Endothelial cell of umbilical vein (primary cell): ENCODE results near the gene NAV3. TPM values are rescaled to one million over a fixed set of nuclear protein-coding genes. Genes with fewer than 3 reads are reported as not detected.

ENCODE experiments used
- BruUV-seq: library from RNA; stranded (reverse); fragments of 400-500 nt; replicated peaks from 2 replicates; lab custom pipeline; 2021; lab: Mats Ljungman, UMichigan
- CTCF ChIA-PET: fragments of 300-600, 350-600 bp; sonication (Branson Sonifier 250); formaldehyde crosslinking; loops from one replicate; lab custom pipeline; 2021; ENCODE audit warnings: antibody characterized with exemption, inconsistent platforms; lab: Charles Lee
- POLR2A ChIA-PET: fragments of 300-600, 350-600 bp; sonication (Branson Sonifier 250); formaldehyde crosslinking; loops from one replicate; lab custom pipeline; 2021; ENCODE audit warnings: antibody characterized with exemption, inconsistent platforms; lab: Charles Lee
- DNase-seq: peaks from one replicate; pipeline ENCODE4 v3.0.0-alpha.2; 2011; ENCODE audit warnings: low read depth, low spot score
- FAIRE-seq: peaks from 2 replicates; lab custom pipeline; 2011; peaks lifted over from hg19 to GRCh38; lab: Jason Lieb, UNC
- H2AFZ ChIP-seq: 2 replicates; pipeline ENCODE4 v1.6.0; 2012; ENCODE audit warnings: low read depth, low read length, control low read depth, inconsistent platforms
- H3K27ac ChIP-seq: 2 replicates; pipeline ENCODE4 v1.5.1; 2011; ENCODE audit warnings: low read depth, mild to moderate bottlenecking, control low read depth, low read length, moderate library complexity; ENCODE audit not compliant: insufficient read depth
- H3K27me3 ChIP-seq, 2 experiments: 2 replicates each; pipeline versions ENCODE4 v1.6.0 to v1.6.1; 2011; ENCODE audit warnings: low read length in 2 of 2, mixed read lengths in 1 of 2; ENCODE audit not compliant: control insufficient read depth in 2 of 2, insufficient read depth in 2 of 2
- H3K36me3 ChIP-seq, 2 experiments: 2 replicates in 1 of 2; 3 replicates in 1 of 2; pipeline ENCODE4 v1.5.1; 2011; ENCODE audit warnings: low read length in 2 of 2, mild to moderate bottlenecking in 1 of 2, moderate library complexity in 1 of 2; ENCODE audit not compliant: control insufficient read depth in 2 of 2, insufficient read depth in 2 of 2; ENCODE audit errors: extremely low read depth in 1 of 2
- H3K4me1 ChIP-seq: 3 replicates; pipeline ENCODE4 v1.5.1; 2011; ENCODE audit warnings: mild to moderate bottlenecking, low read length; ENCODE audit not compliant: control insufficient read depth, insufficient read depth; ENCODE audit errors: extremely low read depth
- H3K4me2 ChIP-seq: 2 replicates; pipeline ENCODE4 v1.6.1; 2011; ENCODE audit warnings: low read length, control low read depth, mixed read lengths; ENCODE audit not compliant: insufficient read depth
- H3K4me3 ChIP-seq, 3 experiments: fragments of 200-600 bp in 1 of 3; sonication (generic), shearing (Covaris generic) in 1 of 3; replicated peaks in 1 of 3; 2 replicates each; pipeline ENCODE4 v1.5.1; 2011 to 2016; ENCODE audit warnings: control low read depth in 3 of 3, low read length in 3 of 3, mild to moderate bottlenecking in 2 of 3, inconsistent platforms in 1 of 3, low read depth in 1 of 3, moderate library complexity in 1 of 3; ENCODE audit not compliant: insufficient read depth in 1 of 3
- H3K79me2 ChIP-seq: 2 replicates; pipeline ENCODE4 v1.6.0; 2012; ENCODE audit warnings: low read length, inconsistent platforms; ENCODE audit not compliant: control insufficient read depth, insufficient read depth
- H3K9ac ChIP-seq: replicated peaks from 2 replicates; pipeline ENCODE3; 2011; ENCODE audit warnings: low read length, control low read depth; ENCODE audit not compliant: insufficient read depth; ENCODE audit errors: extremely low read depth
- H3K9me1 ChIP-seq: replicated peaks from 3 replicates; pipeline ENCODE4 v1.6.0; 2011; ENCODE audit warnings: mild to moderate bottlenecking, low read length; ENCODE audit not compliant: control insufficient read depth, insufficient read depth; ENCODE audit errors: extremely low read depth
- H3K9me3 ChIP-seq: replicated peaks from 2 replicates; pipeline ENCODE4 v1.5.1; 2012; ENCODE audit warnings: low read length, inconsistent platforms; ENCODE audit not compliant: control insufficient read depth, insufficient read depth
- H4K20me1 ChIP-seq: replicated peaks from 2 replicates; pipeline ENCODE3; 2011; ENCODE audit warnings: mild to moderate bottlenecking, low read length; ENCODE audit not compliant: control insufficient read depth, insufficient read depth; ENCODE audit errors: extremely low read depth
- CTCF ChIP-seq, 2 donors: IDR thresholded peaks; 1 replicate in 1 of 2; 2 replicates in 1 of 2; pipeline ENCODE4 v1.5.1; 2011; ENCODE audit warnings: low read length in 2 of 2, mild to moderate bottlenecking in 2 of 2, moderate library complexity in 2 of 2, control low read depth in 1 of 2, inconsistent platforms in 1 of 2, low read depth in 1 of 2; ENCODE audit not compliant: insufficient read depth in 1 of 2; ENCODE audit errors: extremely low read depth in 1 of 2
- EZH2 ChIP-seq: IDR thresholded peaks from 2 replicates; pipeline ENCODE4 v1.6.1; 2012; ENCODE audit warnings: borderline replicate concordance, low read depth, mild to moderate bottlenecking, moderate library complexity, low read length, inconsistent platforms; ENCODE audit not compliant: severe bottlenecking
- FOS ChIP-seq: IDR thresholded peaks from 2 replicates; pipeline ENCODE4 v1.6.1; 2011; ENCODE audit warnings: mild to moderate bottlenecking, low read length, moderate library complexity, borderline replicate concordance; ENCODE audit not compliant: insufficient read depth
- GATA2 ChIP-seq: IDR thresholded peaks from 2 replicates; pipeline ENCODE4 v1.7.0; 2011; ENCODE audit warnings: low read depth, mild to moderate bottlenecking, moderate library complexity, mixed read lengths, low read length; ENCODE audit not compliant: insufficient read length, insufficient read depth
- JUN ChIP-seq: IDR thresholded peaks from 2 replicates; pipeline ENCODE4 v1.6.1; 2011; ENCODE audit warnings: borderline replicate concordance, low read depth; ENCODE audit not compliant: insufficient read length, insufficient read depth
- MAX ChIP-seq: IDR thresholded peaks from 2 replicates; pipeline ENCODE4 v1.6.1; 2011; ENCODE audit not compliant: insufficient read depth, insufficient read length
- MYC ChIP-seq: IDR thresholded peaks from one replicate; pipeline ENCODE4 v1.6.1; 2011; ENCODE audit warnings: mild to moderate bottlenecking, low read depth, low read length
- POLR2A ChIP-seq: IDR thresholded peaks from 2 replicates; pipeline ENCODE4 v1.6.1; 2012; ENCODE audit warnings: low read depth, mild to moderate bottlenecking, control low read depth, low read length
- POLR2AphosphoS5 ChIP-seq: IDR thresholded peaks from 2 replicates; pipeline ENCODE4 v1.6.1; 2012; ENCODE audit warnings: low read depth, mild to moderate bottlenecking, control low read depth, low read length, moderate library complexity; ENCODE audit not compliant: insufficient read depth
- dilution Hi-C: fragments of 300-500 bp; cut with MboI; formaldehyde crosslinking; loops from one replicate; pipeline ENCODE4 v1.15.0; 2019; ENCODE audit warnings: low sequenced_read_pairs; ENCODE audit not compliant: extremely low pct_ligation_motif_present
- intact Hi-C: fragments of 100-400 bp; cut with micrococcal nuclease; formaldehyde crosslinking; loops from one replicate; pipeline ENCODE4 v1.10.0; 2022
- polyA plus RNA-seq, 4 experiments: library from polyadenylated mRNA; depleted of rRNA in 3 of 4; stranded (reverse) in 3 of 4; unstranded in 1 of 4; fragments of >200 nt; gene quantifications; 2 replicates each; pipeline versions ENCODE4 v1.2.1 to v1.2.3, GENCODE V29; 2011 to 2012; ENCODE audit warnings: missing spikeins in 1 of 4
- total RNA-seq: library from RNA; stranded (reverse); gene quantifications from 2 replicates; pipeline ENCODE4 v1.2.3, GENCODE V29; 2021

NAV3 gene
- total and polyA plus RNA-seq, 2 donors (not counting 3 experiments of a cell fraction or from before 2014, with no cell fraction given) = 6.7 to 40.1 TPM

DNA sequence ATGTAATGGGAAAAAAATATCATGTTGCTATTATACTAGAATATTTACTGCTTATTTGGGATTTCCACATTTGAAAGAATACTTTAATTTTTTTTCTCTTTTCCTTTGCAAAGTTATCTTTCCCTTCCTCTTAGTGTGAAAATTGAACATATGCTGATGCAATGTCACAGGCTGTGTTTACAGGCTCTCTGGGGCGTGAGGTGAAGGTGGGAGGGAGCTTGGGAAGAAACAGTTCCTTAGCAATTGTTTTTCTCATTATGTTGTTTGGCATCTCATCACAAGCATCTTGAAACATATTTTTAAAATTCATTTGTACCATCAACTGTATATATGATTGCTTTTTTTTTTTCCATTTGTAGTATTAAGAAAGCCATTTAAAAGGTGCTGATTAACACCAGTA, 47.9 kb upstream of the NAV3 start:
- ChIA-PET CTCF (no interaction called here), POLR2A (no interaction called here)
- H3K27ac ChIP-seq = no peak overlapping the region
- H3K9ac ChIP-seq = no peak overlapping the region
- H3K4me3 ChIP-seq = no peak overlapping the region
- no peak for FAIRE-seq
- no TSS peak for BruUV-seq
- no peak for TF ChIP-seq FOS
- TF ChIP-seq CTCF (IDR thresholded peaks at IDR 0.05; ENCODE audit: extremely low read depth in 1 of 2, insufficient read depth in 1 of 2, low read depth in 1 of 2, low read length in 2 of 2) = no peak
- no peak for TF ChIP-seq POLR2A
- TF ChIP-seq MYC = no peak
- TF ChIP-seq GATA2 = no peak
- no peak for TF ChIP-seq POLR2AphosphoS5
- TF ChIP-seq MAX = no peak
- no peak for TF ChIP-seq EZH2
- no peak for TF ChIP-seq JUN
- H3K4me2 ChIP-seq = no peak overlapping the region
- H3K79me2 ChIP-seq = no peaks in the 10 kb centered on the region
- no peaks in the 10 kb centered on the region for H3K9me1 ChIP-seq
- no peak for DNase-seq
- H2AFZ ChIP-seq = no peak overlapping the region
- H3K4me1 ChIP-seq = no peaks in the 10 kb centered on the region
- dilution Hi-C loops = no loop called here
- no peaks in the 10 kb centered on the region for H4K20me1 ChIP-seq
- no peaks in the 10 kb centered on the region for H3K9me3 ChIP-seq
- no peaks in the 10 kb centered on the region for H3K36me3 ChIP-seq
- intact Hi-C loops = no loop called here
- H3K27me3 ChIP-seq = no peaks in the 10 kb centered on the region
